ENCODE measurements around the gene IPMK. TPM values are rescaled to one million over a fixed set of nuclear protein-coding genes. Genes with fewer than 3 reads are reported as not detected.
"Not testable (repeated sequence)": the region's sequence is repeated elsewhere in the genome, so short reads cannot be mapped to it uniquely, and the experiment has no call there.

The IPMK gene
- total RNA-seq, 1 donor from 2014 or later, result 7.8 TPM

DNA sequence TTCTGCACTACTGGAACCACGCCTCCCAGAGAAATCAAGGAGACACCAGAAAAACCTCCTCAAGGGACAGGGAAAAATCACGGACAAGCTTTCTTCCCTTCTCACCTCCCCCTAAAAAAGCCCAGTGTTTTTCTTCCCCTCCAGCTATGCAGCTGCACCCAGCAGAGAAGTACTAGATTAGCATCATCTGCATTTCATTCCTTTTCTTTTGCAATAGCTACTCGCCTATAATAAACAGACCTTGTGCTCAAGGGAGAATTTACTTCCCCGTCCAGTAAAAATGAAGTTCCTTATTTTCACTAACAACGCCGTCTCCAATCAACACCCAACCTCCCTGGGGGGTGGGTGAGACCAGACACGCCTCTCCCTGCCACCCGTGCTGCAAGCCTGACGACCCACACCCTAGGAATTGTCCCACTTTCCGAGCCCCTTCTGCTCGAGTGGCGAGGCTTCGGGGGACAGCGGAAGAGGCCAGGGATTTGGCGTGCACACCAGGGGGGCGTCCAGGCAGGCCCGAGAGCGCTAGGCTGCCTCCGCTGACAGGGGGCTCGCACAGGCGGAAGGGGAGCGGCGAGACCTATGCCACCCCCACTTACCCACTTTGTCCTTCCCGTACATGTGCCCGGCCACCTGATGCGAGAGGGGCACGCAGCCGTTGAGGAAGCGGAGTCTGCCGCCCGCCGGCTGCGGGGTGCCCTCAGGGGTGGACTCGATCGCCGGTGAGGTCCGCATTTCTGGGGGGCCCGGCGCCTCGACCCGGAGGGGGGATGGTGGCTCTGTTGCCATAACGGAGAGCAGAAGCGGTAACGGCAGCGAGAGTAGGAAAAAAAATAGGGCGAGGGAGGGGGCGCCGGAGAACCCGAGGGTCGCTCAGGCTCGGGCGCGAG is 625 bp downstream of the IPMK start:
- DNase-seq, result peak; percentile 63

DNA sequence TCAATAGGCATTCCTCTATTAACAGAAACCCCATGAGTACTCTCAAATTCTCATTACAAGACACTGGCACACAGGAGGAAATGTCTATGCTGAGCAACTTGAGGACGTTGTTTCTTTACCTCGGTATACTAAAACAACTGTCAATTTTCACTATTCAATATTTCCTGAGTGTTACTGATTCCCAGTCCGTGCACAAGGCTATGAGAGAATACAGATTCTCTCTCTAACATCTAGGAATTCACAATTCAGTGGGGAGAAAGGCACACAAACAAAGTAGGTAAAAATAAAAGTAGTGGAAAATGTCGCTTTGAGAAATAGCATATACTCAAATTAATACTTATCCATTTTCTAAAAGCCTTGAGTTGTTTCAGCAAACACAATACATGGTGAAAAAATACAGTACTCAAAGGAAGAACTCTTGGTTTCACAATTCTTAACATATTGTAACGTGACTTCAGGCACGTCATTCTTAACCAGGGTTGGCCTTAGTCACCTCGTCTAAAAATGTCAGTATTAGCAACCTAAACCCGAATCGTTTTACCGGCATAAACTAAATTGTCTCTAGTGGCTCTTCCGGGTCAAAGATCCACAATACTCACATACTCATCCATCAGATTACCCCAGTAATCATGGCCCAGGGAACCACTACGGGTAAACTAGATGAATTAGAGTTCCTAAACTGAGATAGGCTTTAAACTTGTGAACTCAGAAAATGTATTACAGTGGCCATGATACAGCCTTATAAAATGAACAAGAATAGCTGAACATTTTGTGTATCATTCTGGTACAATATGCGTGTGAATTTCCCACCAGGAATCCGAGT is 1.5 kb downstream of the IPMK start:
- DNase-seq, result peak; percentile 67

DNA sequence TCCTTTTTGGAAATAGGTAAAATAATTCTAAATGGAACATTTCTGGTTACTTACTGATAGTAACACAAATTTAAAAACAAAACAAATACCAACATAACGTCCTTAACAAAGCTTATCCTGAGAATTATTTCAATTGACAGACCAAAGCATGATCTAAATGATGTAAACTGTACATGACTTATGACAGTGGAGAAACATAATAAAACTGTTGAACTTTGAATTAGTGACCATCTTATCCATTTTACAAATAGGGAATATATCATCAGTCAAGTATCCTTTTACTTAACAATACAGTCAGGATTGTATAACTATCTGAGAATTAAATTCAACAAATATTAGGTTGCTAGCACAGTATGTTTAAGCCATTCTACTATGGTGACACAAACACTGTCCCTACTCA is 2.4 kb downstream of the IPMK start:
- DNase-seq, result no peak

DNA sequence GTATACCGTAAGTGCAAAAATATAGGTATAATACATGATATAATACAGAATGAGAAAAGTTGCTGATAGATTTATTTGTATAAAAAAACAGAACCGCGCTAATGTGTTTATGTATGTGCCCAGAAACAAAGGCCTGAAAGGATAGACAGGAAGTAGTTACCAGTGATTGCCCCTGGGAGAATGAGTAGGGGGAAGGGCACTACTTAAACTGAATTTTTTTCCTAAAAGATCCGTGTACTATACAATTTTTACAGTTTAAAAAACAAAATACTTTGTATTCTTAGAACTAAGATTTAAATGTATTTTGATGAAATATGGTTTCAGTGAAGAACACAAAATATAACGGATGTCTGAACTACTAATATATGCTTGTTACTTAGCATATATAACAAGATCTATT is 2.9 kb downstream of the IPMK start:
- DNase-seq, result peak; percentile 71

DNA sequence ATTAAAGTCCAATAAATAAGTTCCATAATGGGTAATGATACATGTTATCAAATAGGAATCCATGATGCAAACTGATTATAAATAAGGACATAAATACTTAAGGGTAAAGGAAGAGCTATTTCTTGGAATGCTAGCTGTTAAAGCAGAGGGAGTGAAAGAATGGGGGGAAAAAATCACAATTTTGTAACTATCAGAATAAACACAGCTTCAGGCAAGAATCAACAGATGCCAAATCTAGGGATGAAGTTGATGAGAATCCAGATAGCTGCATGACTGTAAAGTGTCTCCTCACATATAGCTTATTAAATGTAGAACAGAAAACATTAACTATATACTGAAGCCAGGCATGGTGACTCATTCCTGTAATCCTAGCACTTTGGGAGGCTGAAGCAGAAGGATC is 4.9 kb downstream of the IPMK start:
- DNase-seq, result no peak

DNA sequence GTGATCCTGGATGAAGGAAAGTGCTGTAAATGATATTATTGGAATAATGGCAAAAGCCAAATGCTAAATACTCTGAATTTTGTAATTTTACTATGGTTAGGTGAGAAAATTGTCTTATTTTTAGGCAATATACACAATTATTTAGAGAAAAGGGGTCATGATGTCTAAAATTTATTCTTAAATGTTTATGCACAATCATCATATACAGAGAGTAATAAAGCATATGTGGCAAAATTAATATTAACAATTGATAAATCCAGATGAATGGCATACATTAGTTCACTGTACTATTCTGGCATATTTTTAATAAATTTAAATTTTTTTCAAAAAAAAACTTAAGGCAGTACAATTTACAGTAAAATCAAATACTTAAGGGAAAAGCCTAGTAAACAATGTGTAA is 7.4 kb downstream of the IPMK start:
- DNase-seq, result no peak

DNA sequence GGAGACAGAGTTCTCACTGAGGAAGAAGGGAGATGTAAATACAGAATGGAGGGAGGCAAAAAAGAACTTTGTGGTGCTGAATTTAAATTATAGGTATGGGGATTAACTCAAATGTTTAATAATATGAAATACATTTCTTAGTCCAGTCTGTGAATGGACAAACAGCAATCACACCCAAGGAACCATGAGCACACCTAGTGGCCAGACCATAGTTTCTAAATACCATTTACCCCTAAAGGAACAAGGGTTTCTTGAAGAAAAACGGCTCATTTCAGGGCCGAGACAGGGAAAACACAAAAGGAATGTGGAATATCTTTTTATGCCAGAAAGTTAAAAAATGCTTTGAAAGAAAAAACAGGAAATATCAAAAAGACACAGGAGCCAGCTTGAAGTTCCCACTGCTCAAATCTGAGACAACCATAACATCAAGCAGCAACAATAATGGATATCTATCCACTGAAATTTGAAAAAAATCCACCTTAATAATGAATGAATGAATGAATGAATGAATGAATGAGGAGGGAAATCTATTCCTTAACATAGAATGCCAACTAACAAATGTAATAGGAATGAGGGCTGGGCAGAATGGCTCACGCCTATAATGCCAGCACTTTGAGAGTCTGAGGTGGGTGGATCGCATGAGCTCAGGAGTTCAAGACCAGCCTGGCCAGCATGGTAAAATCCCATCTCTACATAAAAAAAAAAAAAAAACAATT is 8.6 kb downstream of the IPMK start:
- no peak for DNase-seq

DNA sequence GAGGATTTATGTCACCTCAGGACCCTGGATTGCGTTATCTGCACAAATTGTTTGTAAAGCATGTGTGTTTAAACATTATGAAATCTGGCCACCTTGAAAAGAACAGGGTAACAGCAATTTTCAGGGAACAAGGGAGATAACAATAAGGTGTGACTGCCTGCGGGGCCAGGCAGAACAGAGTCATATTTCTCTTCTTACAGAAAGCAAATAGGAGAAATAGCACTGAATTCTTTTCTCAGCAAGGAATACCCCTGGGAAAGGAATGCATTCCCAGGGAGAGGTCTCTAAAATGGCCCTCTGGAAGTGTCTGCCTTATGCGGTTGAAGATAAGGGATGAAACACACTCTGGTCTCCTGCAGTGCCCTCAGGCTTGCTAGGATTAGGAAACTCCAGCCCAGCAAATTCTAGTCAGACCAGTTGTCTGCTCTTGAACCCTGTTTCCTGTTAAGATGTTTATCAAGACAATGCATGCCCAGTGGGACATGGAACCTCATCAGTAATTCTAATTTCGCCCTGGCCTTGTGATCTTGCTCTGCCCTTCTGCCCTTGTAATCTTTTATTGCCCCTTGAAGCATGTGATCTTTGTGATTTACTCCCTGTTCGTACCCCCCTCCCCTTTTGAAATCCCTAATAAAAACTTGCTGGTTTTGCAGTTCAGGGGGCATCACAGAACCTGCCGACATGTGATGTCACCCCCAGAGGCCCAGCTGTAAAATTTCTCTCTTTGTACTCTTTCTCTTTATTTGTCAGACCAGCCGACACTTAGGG is 11.5 kb downstream of the IPMK start:
- DNase-seq, result not testable (repeated sequence)

DNA sequence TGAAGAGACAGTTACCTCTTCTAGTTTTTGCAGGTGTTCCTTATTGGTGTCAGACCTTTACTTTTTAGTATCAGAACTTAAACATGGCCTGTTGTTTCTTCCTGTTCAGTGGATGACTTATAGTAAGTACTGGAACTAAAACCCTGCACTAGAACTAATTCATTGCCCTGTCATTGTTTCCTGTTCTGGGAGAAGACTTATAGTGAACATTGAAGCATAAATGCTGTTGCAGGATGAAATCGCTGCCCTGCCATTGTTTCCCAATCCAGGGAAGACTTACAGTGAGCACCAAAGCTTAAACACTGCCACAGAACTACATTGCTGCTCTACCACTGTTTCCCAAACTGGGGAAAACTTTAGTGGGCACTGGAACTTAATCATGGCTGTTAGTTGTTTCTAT is 13.1 kb downstream of the IPMK start:
- DNase-seq, result peak; percentile 30

DNA sequence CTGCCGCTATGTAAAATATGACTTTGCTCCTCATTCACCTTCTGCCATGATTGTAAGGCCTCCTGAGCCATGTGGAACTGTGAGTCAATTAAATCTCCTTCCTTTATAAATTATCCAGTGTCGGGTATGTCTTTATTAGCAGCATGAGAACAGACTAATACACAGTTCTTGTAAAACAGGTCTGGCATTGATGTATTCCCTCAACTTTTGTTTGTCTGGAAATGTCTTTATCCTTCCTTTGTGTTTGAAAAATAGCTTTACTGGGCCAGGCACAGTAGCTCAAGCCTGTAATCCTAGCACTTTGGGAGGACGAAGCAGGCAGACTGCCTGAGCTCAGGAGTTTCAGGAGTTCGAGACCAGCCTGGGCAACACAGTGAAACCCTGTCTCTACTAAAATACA is 14.5 kb downstream of the IPMK start:
- no peak for DNase-seq

DNA sequence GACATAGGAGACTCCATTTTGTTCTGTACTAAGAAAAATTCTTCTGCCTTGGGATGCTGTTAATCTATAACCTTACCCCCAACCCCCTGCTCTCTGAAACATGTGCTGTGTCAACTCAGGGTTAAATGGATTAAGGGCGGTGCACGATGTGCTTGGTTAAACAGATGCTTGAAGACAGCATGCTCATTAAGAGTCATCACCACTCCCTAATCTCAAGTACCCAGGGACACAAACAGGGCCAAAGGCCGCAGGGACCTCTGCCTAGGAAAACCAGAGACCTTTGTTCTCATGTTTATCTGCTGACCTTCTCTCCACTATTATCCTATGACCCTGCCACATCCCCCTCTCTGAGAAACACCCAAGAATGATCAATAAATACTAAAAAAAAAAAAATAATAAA is 23.0 kb downstream of the IPMK start:
- not testable (repeated sequence) for DNase-seq

DNA sequence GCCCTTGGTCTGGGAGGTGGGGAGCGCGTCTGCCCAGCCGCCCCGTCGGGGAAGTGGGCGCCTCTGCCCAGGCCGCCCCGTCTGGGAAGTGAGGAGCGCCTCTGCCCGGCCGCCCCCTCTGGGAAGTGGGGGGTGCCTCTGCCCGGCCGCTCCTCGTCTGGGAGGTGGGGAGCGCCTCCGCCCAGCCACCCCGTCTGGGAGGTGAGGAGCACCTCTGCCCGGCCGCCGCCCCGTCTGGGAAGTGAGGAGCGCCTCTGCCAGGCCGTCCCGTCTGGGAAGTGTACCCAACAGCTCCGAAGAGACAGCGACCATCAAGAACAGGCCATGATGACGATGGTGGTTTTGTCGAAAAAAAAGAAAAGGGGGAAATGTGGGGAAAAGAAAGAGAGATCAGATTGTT is 23.5 kb downstream of the IPMK start:
- not testable (repeated sequence) for DNase-seq

DNA sequence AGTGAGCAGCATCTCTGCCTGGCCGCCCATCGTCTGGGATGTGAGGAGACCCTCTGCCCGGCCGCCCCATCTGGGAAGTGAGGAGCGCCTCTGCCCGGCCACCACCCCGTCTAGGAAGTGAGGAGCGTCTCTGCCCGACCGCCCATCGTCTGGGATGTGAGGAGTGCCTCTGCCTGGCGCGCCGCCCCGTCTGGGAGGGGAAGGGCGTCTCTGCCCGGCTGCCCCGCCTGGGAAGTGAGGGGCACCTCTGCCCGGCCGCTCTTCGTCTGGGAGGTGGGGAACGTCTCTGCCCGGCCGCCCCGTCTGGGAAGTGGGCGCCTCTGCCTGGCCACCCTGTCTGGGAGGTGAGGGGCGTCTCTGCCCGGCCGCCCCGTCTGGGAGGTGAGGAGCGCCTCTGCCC is 23.9 kb downstream of the IPMK start:
- not testable (repeated sequence) for DNase-seq

DNA sequence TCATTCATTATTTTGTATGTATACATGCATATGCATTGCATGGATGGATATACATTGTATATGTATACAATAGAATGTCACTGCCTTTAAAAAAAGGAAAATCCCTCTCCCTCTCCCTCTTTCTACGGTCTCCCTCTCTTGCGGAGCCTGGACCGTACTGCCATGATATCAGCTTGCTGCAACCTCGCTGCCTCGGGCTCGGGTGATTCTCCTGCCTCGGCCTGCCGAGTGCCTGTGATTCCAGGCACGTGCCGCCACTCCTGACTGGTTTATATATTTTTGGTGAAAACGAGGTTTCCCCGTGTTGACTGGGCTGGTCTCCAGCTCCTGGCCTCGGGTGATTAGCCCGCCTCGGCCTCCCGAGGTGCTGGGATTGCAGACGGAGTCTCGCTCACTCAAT is 24.4 kb downstream of the IPMK start:
- no peak for DNase-seq

DNA sequence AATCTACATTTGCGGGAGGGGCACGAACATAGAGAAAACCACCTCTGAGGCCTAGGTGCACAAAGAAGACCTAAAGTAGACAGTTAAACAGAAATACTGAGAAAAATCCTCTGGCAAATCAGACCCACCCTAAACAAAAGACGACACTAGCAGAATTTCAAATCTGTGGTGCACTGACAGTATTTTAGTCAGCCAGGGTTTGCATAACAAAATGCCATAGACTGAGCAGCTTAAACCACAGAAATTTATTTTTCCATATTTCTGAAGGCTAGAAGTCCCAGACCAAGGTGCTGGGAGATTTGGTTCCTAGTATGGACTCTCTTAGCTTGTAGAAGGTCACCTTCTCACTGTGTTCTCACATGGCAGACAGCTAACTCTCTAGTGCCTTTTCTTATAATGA is 26.3 kb downstream of the IPMK start:
- no peak for DNase-seq

DNA sequence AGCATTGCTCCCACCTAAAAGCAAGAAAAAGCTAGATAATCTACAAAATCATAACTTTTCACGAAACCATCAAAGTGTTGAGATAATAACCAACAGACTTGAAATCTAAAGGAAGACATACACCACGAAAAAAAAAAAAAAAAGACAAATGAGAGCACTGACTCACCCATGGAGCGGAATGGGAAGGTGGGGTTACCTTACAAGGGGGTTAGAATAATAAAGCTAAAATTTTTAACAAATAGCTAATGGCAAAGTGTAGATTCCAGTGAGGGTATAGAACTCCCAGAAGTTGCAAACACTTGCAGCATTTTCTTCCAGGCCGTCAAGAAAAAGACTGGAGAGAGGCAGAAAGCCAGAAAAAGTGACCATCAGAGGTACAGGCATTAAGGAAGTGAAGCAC is 27.2 kb downstream of the IPMK start:
- DNase-seq, result peak; percentile 47

DNA sequence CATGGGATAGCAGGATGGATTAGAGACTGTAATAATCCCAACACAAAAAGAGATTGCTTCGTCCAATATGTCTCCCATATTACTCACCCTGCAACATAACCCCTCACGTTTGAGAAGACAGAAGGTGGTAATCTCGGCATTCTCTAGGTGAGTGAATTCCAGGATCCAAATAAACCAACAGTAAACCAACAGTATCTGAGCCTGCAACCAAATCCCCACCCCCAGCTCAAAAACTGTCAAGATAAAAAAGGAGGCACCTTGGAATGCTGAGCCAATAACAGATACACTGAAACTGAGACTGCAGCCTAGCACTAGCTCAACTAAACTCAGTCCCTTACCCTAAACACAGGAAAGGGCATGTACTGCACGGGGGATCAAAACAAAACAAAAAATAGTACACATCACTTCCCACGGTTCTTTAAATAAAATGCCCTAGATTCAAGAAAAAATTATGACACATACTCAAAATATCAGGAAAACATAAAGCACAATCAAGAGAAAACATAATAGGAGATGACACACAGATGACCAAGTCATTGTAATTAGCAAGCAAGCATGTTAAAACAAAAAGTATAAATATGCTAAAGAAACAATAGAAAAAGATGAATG is 28.0 kb downstream of the IPMK start:
- peak; percentile 83 for DNase-seq

DNA sequence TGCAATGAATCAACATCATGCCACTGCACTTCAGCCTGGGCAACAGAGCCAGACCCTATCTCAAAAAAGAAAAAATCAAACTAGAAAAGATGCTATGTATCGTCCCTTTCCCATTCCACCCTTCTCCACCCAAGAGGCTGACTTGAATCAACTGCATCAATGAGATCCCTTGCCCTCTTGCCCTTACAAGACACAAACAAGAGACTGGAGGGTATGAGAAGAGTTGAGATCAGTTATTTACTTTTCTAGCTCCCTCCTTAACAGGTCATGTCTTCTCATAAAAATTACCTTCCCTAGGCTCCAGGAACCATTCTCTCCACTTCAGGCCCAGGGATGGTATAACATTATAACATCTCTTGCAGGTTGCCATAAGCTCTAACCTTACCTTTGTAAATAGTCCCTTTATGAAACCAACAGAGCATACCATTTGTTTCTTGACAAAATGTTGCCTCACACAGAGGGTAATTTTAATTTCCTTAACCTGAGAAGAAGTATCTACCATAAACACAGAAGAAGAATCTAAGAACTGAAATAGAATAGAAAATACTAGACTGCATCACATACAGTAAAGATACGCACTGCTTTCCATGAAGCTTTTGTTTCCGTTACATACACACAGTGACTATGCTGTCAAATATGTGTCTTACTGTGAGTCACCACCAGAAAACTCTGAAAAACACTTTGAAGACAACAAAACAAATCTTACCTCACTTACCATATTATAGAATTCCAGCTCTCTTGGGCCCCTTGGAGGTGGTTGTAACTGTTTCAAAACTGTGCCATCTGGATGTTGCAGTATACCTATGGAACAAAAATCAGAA is 30.5 kb downstream of the IPMK start:
- peak; percentile 94 for DNase-seq

DNA sequence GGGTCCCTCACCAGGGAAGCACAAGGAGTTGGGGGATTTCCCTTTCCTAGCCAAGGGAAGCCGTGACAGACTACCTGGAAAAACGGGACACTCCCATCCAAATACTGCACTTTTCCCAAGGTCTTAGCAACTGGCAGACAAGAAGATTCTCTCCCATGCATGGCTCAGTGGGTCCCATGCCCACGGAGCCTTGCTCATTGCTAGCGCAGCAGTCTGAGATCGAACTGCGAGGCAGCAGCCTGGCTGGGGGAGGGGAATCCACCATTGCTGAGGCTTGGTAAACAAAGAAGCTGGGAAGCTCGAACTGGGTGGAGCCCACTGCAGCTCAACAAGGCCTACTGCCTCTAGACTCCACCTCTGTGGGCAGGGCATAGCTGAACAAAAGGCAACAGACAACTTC is 37.8 kb downstream of the IPMK start:
- DNase-seq, result not testable (repeated sequence)

DNA sequence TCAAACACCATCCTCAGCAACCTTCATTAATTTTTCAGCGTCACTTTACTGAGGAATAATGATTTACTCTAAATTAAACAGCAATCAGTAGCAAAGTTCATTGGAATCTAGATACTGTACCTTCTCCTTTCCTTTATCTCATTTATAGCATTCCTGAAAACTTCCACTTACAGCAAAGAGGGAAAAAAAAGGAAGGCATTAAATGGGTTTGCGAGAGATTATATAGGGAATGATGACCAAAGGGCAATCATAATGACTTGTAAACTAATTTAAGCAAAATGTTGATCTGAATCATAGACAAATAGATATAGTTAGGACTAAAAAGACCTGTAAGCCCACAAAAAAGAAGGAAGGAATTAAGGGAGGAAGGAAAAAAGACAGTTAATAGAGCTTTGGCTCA is 42.0 kb downstream of the IPMK start:
- no peak for DNase-seq
